Measurements from ENCODE around the gene CISD3.

- no peak for TF ChIP-seq CTCF (IDR thresholded peaks at IDR 0.05)
- TF ChIP-seq POLR2AphosphoS5 (IDR thresholded peaks at IDR 0.05): no peak
- TF ChIP-seq POLR2A (IDR thresholded peaks at IDR 0.05): no peak
Observed at GRCh38 chr17:38779965-38780752, 50.0 kb downstream of the CISD3 start.
